ENCODE data around the gene TMEM204. TPM values are rescaled to one million over a fixed set of nuclear protein-coding genes. Genes with fewer than 3 reads are reported as not detected.

The TMEM204 gene
- total and polyA plus RNA-seq, 4 donors = 24.7 to 116 (median 40.4) TPM

- WGBS, 2 donors = 87 to 90% methylated on average over 27 of the region's 27 CpGs
Measured at GRCh38 chr16:1530349-1530882, 3.0 kb upstream of the TMEM204 start.

GRCh38 chr16:1530883-1531637 lies 2.4 kb upstream of the TMEM204 start:
- TF ChIP-seq, protein P1, sequence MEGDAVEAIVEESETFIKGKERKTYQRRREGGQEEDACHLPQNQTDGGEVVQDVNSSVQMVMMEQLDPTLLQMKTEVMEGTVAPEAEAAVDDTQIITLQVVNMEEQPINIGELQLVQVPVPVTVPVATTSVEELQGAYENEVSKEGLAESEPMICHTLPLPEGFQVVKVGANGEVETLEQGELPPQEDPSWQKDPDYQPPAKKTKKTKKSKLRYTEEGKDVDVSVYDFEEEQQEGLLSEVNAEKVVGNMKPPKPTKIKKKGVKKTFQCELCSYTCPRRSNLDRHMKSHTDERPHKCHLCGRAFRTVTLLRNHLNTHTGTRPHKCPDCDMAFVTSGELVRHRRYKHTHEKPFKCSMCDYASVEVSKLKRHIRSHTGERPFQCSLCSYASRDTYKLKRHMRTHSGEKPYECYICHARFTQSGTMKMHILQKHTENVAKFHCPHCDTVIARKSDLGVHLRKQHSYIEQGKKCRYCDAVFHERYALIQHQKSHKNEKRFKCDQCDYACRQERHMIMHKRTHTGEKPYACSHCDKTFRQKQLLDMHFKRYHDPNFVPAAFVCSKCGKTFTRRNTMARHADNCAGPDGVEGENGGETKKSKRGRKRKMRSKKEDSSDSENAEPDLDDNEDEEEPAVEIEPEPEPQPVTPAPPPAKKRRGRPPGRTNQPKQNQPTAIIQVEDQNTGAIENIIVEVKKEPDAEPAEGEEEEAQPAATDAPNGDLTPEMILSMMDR (IDR thresholded peaks at IDR 0.05; ENCODE audit: control extremely low read depth, extremely low read depth) = no peak
- Histone ChIP-seq H3K9me3 (ENCODE audit: control insufficient read depth in 4 of 4, insufficient read depth in 3 of 4, low read length in 3 of 4) (no peaks in the 10 kb centered on the region), H3K4me1 (ENCODE audit: control insufficient read depth in 5 of 5, insufficient read depth in 5 of 5, low read length in 5 of 5) (peaks cover 5 to 57% (median 24%) of the 10 kb centered on the region in 5 donors), H3K4me3 (no peak overlapping the region), H3K36me3 (ENCODE audit: control insufficient read depth in 4 of 4, insufficient read depth in 4 of 4, low read length in 4 of 4) (peaks cover 0 to 6% (median 0%) of the 10 kb centered on the region in 4 donors), H3K9ac (ENCODE audit: insufficient read depth in 1 of 2, low read length in 2 of 2) (no peak overlapping the region), H3K27me3 (ENCODE audit: control insufficient read depth in 3 of 3, insufficient read depth in 3 of 3, low read length in 2 of 3) (no peaks in the 10 kb centered on the region), H3K27ac (ENCODE audit: low read depth in 1 of 2, low read length in 1 of 2) (peak overlapping the region; percentile 95)
- no peak for ATAC-seq (ENCODE audit: insufficient read depth, low FRiP score)
- WGBS, 2 donors = 60 to 73% methylated on average over 35 of the region's 35 CpGs
- DNase-seq = peak; percentile 75 to 91 (median 82)

More at GRCh38 chr16:1530349-1530882, 3.0 kb upstream of the TMEM204 start:
- no peak overlapping the region for H3K4me3 ChIP-seq
- peaks cover 5 to 50% (median 24%) of the 10 kb centered on the region in 5 donors for H3K4me1 ChIP-seq (ENCODE audit: control insufficient read depth in 5 of 5, insufficient read depth in 5 of 5, low read length in 5 of 5)
- TF ChIP-seq, protein P1 (IDR thresholded peaks at IDR 0.05; ENCODE audit: control extremely low read depth, extremely low read depth) = no peak
- H3K9me3 ChIP-seq (ENCODE audit: control insufficient read depth in 4 of 4, insufficient read depth in 3 of 4, low read length in 3 of 4) = peaks cover 0 to 2% (median 0%) of the 10 kb centered on the region in 4 donors
- H3K27ac ChIP-seq (ENCODE audit: low read depth in 1 of 2, low read length in 1 of 2) = peak overlapping the region; percentile 95
- no peaks in the 10 kb centered on the region for H3K27me3 ChIP-seq (ENCODE audit: control insufficient read depth in 3 of 3, insufficient read depth in 3 of 3, low read length in 2 of 3)
- H3K36me3 ChIP-seq (ENCODE audit: control insufficient read depth in 4 of 4, insufficient read depth in 4 of 4, low read length in 4 of 4) = peaks cover 0 to 3% (median 0%) of the 10 kb centered on the region in 4 donors
- H3K9ac ChIP-seq (ENCODE audit: insufficient read depth in 1 of 2, low read length in 2 of 2) = no peak overlapping the region
- DNase-seq (no peak), ATAC-seq (ENCODE audit: insufficient read depth, low FRiP score) (no peak)

DNA sequence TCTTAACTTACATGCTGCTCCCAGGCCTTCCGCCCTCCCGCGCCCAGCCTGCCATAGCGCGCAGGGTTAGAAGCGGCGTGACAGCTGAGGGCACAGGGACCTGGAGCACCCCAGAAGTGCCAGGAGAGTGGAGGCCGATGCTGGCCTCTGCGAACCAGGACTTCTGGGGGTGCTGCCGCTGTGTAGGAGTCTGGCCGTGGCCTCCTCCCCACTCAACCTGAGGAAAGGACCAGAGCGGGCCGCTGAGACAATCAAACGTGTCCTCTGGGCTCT lies 1.9 kb upstream of the TMEM204 start:
- H3K36me3 ChIP-seq (ENCODE audit: control insufficient read depth in 4 of 4, insufficient read depth in 4 of 4, low read length in 4 of 4) = peaks cover 0 to 11% (median 2%) of the 10 kb centered on the region in 4 donors
- no peaks in the 10 kb centered on the region for H3K27me3 ChIP-seq (ENCODE audit: control insufficient read depth in 3 of 3, insufficient read depth in 3 of 3, low read length in 2 of 3)
- no peaks in the 10 kb centered on the region for H3K9me3 ChIP-seq (ENCODE audit: control insufficient read depth in 4 of 4, insufficient read depth in 3 of 4, low read length in 3 of 4)
- 73 to 84% methylated on average over 14 of the region's 14 CpGs for WGBS, 2 donors
- TF ChIP-seq, protein P1 (IDR thresholded peaks at IDR 0.05; ENCODE audit: control extremely low read depth, extremely low read depth) = no peak
- peaks cover 5 to 60% (median 24%) of the 10 kb centered on the region in 5 donors for H3K4me1 ChIP-seq (ENCODE audit: control insufficient read depth in 5 of 5, insufficient read depth in 5 of 5, low read length in 5 of 5)
- DNase-seq (no peak), ATAC-seq (ENCODE audit: insufficient read depth, low FRiP score) (no peak)
- no peak overlapping the region for H3K9ac ChIP-seq (ENCODE audit: insufficient read depth in 1 of 2, low read length in 2 of 2)
- no peak overlapping the region for H3K4me3 ChIP-seq
- peak overlapping the region; percentile 95 for H3K27ac ChIP-seq (ENCODE audit: low read depth in 1 of 2, low read length in 1 of 2)

Data from lung (tissue), 12 donors.